Upper lobe of right lung (tissue), 1 donor: ENCODE data around the gene GALNT7. TPM values are rescaled to one million over a fixed set of nuclear protein-coding genes. Genes with fewer than 3 reads are reported as not detected.

Experiments used
- ATAC-seq: fragments of 200-7000 bp; cut with Tn5 transposase; one replicate; pipeline ENCODE4 v1.9.1; 2020; ENCODE audit warnings: mild to moderate bottlenecking, moderate library complexity
- DNase-seq: peaks from one replicate; pipeline ENCODE4 v3.0.0-alpha.2; 2020
- H3K27ac ChIP-seq: fragments of 200-600 bp; one replicate; pipeline ENCODE4 v1.8.0; 2022
- H3K27me3 ChIP-seq: fragments of 200-600 bp; one replicate; pipeline ENCODE4 v1.8.0; 2022; ENCODE audit warnings: mild to moderate bottlenecking
- H3K36me3 ChIP-seq: fragments of 200-600 bp; one replicate; pipeline ENCODE4 v1.8.0; 2022
- H3K4me1 ChIP-seq: fragments of 200-600 bp; one replicate; pipeline ENCODE4 v1.8.0; 2022
- H3K4me3 ChIP-seq: fragments of 200-600 bp; one replicate; pipeline ENCODE4 v1.8.0; 2022; ENCODE audit warnings: mild to moderate bottlenecking
- H3K9me3 ChIP-seq: fragments of 200-600 bp; one replicate; pipeline ENCODE4 v1.8.0; 2022
- intact Hi-C: fragments of 100-400 bp; cut with DNase I; formaldehyde crosslinking; loops from one replicate; pipeline ENCODE4 v1.11.0; 2022
- total RNA-seq: library from RNA; stranded (reverse); fragmentation: NEBNext Ultra II Directional; extraction: Animal tissue kit (Norgen Biotek cat#: 25700); gene quantifications from one replicate; pipeline ENCODE4 v1.2.1, GENCODE V29; 2021
- TF ChIP-seq, protein P1 (sequence below): fragments of 200-600 bp; IDR thresholded peaks from one replicate; pipeline ENCODE4 v1.8.0; 2022; ENCODE audit warnings: antibody characterized with exemption
- donor health status: DM: no; HTN: yes; CAD: no; lungs with severe emphysema.

Gene GALNT7
- total RNA-seq, 1 donor from 2014 or later: 22.3 TPM

DNA sequence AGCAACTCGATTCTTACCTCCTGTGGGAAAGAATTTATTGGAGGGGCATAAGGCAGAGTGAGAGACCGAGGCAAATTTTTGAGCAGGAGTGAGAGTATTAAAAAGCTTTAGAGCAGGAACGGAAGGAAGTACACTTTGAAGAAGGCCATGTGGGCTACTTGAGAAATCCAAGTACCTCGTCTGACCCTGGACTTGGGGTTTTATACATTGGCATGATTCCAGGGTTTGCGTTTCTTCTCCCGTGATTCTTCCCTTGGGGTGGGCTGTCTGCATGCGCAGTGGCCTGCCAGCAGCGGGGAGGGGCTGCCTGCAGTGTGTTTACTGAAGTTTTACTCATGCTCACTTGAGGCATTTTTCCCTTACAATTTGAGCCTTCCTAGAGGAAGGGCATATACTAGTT, 3.4 kb downstream of the GALNT7 start:
- Histone ChIP-seq H3K4me1 (peaks cover 21% of the 10 kb centered on the region), H3K9me3 (no peaks in the 10 kb centered on the region), H3K36me3 (no peaks in the 10 kb centered on the region), H3K4me3 (no peak overlapping the region), H3K27me3 (no peaks in the 10 kb centered on the region), H3K27ac (no peak overlapping the region)
- intact Hi-C loops: no loop called here
- no peak for ATAC-seq
- TF ChIP-seq, protein P1, sequence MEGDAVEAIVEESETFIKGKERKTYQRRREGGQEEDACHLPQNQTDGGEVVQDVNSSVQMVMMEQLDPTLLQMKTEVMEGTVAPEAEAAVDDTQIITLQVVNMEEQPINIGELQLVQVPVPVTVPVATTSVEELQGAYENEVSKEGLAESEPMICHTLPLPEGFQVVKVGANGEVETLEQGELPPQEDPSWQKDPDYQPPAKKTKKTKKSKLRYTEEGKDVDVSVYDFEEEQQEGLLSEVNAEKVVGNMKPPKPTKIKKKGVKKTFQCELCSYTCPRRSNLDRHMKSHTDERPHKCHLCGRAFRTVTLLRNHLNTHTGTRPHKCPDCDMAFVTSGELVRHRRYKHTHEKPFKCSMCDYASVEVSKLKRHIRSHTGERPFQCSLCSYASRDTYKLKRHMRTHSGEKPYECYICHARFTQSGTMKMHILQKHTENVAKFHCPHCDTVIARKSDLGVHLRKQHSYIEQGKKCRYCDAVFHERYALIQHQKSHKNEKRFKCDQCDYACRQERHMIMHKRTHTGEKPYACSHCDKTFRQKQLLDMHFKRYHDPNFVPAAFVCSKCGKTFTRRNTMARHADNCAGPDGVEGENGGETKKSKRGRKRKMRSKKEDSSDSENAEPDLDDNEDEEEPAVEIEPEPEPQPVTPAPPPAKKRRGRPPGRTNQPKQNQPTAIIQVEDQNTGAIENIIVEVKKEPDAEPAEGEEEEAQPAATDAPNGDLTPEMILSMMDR: no peak
- DNase-seq: no peak

DNA sequence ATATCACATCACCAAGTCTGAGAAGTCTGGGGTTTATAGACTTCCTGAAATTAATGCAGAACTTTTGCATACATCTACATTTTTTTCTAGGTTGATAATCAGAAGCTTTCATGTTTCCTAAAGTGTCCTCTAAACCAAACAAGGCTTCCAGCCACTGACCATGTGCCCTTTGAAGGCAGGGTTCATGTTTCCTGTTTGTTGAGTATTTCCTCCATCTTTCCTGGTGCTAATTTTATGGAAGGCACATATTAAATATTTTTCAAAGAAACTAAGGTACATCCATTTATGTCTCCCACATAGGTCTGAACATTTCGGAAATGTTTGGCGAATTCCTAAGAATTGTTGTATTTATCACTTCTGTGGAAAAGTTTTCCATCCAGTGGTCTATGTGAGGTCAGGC, 5.6 kb downstream of the GALNT7 start:
- Histone ChIP-seq H3K27me3 (no peaks in the 10 kb centered on the region), H3K27ac (no peak overlapping the region), H3K9me3 (no peaks in the 10 kb centered on the region), H3K36me3 (no peaks in the 10 kb centered on the region), H3K4me3 (no peak overlapping the region), H3K4me1 (peaks cover 21% of the 10 kb centered on the region)
- intact Hi-C loops: no loop called here
- DNase-seq (no peak), ATAC-seq (no peak)
- TF ChIP-seq, protein P1: no peak

DNA sequence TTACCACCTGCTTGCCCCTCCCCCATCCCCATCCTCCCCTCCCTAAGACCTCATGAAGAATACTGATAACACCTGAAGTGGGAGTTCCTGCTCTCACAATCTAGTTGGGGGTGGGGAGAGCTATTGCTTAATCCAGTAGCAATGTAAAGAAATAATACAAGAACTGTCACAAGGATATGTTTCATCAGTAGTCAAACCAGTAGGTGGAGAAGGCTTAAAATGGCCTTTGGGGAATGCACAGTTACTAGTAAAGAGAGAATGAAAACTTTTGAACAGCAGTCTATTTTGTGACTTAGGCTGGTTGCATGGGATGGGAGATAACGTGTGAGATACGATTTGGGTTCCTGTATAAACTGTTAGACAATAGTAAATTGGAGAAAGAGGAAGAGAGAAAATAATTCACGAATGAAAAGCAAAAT, 6.0 kb downstream of the GALNT7 start:
- Histone ChIP-seq H3K27me3 (no peaks in the 10 kb centered on the region), H3K4me3 (no peak overlapping the region), H3K9me3 (no peaks in the 10 kb centered on the region), H3K27ac (no peak overlapping the region), H3K4me1 (peaks cover 21% of the 10 kb centered on the region), H3K36me3 (no peaks in the 10 kb centered on the region)
- ATAC-seq: no peak
- intact Hi-C loops: no loop called here
- TF ChIP-seq, protein P1: no peak
- DNase-seq: no peak

DNA sequence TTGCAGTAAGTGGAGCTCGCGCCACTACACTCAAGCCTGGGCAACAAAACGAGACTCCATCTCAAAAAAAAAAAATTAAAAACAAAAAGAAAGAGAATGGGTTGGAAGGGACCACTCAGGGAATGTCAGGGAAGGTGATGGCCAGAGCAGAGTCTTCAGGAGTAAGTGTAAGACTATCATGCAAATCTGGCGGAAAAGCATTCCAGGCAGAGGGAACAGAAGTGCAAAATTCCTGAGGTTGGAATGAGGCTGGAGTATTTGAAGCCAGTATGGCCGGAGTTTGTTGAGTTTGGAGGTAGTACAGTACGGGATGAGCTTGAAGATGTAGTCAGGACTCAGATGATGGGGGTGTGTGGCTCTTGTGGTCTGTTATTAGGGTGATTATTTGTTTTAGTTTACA, 7.4 kb downstream of the GALNT7 start:
- Histone ChIP-seq H3K27me3 (no peaks in the 10 kb centered on the region), H3K4me3 (no peak overlapping the region), H3K36me3 (no peaks in the 10 kb centered on the region), H3K4me1 (peaks cover 10% of the 10 kb centered on the region), H3K27ac (no peak overlapping the region), H3K9me3 (no peaks in the 10 kb centered on the region)
- DNase-seq: no peak
- no peak for ATAC-seq
- TF ChIP-seq, protein P1: no peak
- intact Hi-C loops: no loop called here

DNA sequence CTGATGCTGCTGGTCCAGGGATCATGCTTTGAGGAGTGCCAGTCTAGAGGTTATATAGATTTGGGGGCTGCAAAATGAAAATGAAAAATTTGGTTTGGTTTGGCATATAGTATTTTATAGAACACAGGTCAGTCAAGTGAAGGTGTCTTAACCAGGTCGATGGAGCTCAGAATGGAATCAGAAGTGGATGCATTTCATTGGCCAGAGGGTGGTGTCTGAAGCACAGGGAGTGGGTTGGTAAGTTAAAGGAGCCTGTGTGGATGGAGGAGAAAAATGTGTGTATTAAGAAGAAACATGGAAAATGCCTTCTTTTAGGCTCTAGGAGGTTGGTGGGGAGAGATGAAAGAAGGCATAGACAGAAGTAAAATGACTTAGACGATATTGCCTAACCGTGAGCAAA, 8.6 kb downstream of the GALNT7 start:
- ATAC-seq: no peak
- H3K27me3 ChIP-seq: no peaks in the 10 kb centered on the region
- intact Hi-C loops: no loop called here

More for the DNA sequence above, 8.6 kb downstream of the GALNT7 start:
- no peak for DNase-seq
- peaks cover 10% of the 10 kb centered on the region for H3K4me1 ChIP-seq
- no peak overlapping the region for H3K27ac ChIP-seq
- H3K4me3 ChIP-seq: no peak overlapping the region
- TF ChIP-seq, protein P1: no peak
- no peaks in the 10 kb centered on the region for H3K9me3 ChIP-seq
- H3K36me3 ChIP-seq: no peaks in the 10 kb centered on the region
